GM10266 (cell line): Measurements from ENCODE around the gene SLC25A19.
"Not testable (repeated sequence)": the region's sequence is repeated elsewhere in the genome, so short reads cannot be mapped to it uniquely, and the experiment has no call there.

Experiments
- DNase-seq: peaks from one replicate; pipeline ENCODE4 v3.0.0; 2012; ENCODE audit errors: extremely low spot score
- CTCF ChIP-seq: IDR thresholded peaks from 2 replicates; pipeline ENCODE4 v1.5.1; 2012; ENCODE audit warnings: mild to moderate bottlenecking, low read depth; ENCODE audit not compliant: control insufficient read depth, insufficient read depth; ENCODE audit errors: missing control alignments

The SLC25A19 gene

GRCh38 chr17:75285123-75285522 lies 4.1 kb downstream of the SLC25A19 start:
- no peak for DNase-seq
- no peak for TF ChIP-seq CTCF

DNA sequence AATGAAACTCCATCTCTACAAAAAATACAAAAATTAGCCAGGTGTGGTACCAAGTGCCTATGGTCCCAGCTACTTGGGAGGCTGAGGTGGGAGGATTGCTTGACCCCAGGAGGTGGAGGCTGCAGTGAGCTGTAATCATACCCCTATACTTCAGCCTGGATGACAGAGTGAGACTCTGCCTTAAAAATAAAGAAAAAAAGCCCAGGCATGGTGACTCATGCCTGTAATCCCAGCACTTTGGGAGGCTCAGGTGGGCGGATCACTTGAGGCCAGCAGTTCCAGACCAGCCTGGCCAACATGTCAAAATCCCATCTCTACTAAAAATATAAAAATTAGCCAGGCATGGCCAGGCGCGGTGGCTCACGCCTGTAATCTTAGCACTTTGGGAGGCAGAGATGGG lies 9.0 kb downstream of the SLC25A19 start:
- not testable (repeated sequence) for DNase-seq

DNA sequence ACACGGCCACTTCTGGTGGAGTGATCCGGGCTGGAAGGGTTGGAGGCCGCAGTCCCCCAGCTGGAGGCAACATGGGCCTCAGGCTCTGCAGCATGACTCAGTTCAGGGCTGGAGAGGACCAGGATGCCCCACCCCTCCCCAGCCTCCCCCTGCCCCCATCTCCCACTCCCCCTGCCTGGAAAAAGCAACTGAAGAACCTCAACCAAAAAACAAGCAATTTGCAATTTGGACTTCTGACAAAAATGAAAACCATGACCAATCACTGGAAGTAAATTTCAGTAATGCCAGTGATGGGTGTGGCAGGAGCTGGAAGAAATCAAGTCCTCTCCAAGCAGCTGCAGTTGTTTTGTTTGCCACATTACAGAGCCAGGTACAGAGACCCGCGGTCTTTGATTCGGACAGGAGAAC lies 11.6 kb downstream of the SLC25A19 start:
- TF ChIP-seq CTCF = no peak
- no peak for DNase-seq

- TF ChIP-seq CTCF = no peak
- no peak for DNase-seq
Observed at GRCh38 chr17:75273977-75274708, 15.1 kb downstream of the SLC25A19 start.

GRCh38 chr17:75272848-75273184 lies 16.4 kb downstream of the SLC25A19 start:
- TF ChIP-seq CTCF = no peak
- no peak for DNase-seq

- no peak for TF ChIP-seq CTCF
- no peak for DNase-seq
Observed at GRCh38 chr17:75271955-75272847, 17.0 kb downstream of the SLC25A19 start.

DNA sequence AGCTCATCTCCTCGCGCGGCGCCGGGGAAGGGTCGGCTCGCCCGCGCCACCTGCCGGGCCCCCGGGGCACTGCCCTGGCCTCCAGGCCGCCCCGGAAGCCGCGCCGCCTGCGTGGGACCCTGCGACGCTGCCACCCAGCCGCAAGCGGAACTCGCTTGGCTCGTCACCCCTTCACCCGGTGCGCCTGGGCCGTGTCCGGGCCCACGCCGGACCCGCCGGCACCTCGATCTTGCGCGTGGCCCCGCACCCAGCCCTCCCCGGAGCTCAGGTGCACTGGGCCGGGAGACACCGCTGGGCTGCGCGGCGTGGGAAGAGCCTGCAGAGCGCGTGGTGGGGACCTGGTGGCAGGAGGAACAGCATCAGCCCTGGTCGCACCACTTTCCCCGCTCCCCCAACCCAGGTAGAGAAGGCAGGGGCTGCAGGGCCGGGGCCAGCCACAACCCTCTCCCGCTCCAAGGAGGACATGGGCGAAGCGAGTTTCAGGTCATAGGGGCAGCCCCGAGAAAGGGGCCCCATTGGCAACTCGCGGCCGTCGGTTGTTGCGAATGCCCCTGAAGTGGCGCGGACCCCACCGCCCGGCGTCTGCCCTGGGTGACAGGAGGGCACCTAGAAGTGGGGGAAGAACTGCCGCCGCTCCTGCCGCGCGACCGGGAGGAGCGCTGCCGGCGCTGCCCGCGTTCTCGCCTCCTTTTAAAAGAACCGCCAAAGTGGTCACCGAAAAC lies 17.8 kb downstream of the SLC25A19 start:
- TF ChIP-seq CTCF = peak; percentile 99
- DNase-seq = peak; percentile 98
